ENCODE measurements around the gene PCSK1. TPM values are rescaled to one million over a fixed set of nuclear protein-coding genes. Genes with fewer than 3 reads are reported as not detected.

Gene PCSK1
- total and polyA plus RNA-seq, 2 of the 8 experiments (the other 6 are each of a cell fraction or from before 2014, with no cell fraction given): 1.3 to 3.2 TPM

GRCh38 chr5:96473155-96473554 is 40.1 kb upstream of the PCSK1 start (continued):
- TF ChIP-seq BACH1 (IDR thresholded peaks at IDR 0.05; ENCODE audit: low read length) (no peak), RNF2 (IDR thresholded peaks at IDR 0.05; ENCODE audit: borderline replicate concordance, low read depth, low read length, missing control alignments, poor library complexity, severe bottlenecking) (no peak), BCL11A (IDR thresholded peaks at IDR 0.05; ENCODE audit: low read depth in 2 of 2, low read length in 2 of 2) (no peak), SRF (IDR thresholded peaks at IDR 0.05; ENCODE audit: low read depth, low read length) (no peak)

All from H1 (cell line).